GM12878 (cell line): ENCODE data around the gene DIP2A.

Source experiments
- CHD4 ChIP-seq: fragments of 200-600 bp; sonication (generic); IDR thresholded peaks from 2 replicates; pipeline ENCODE4 v1.6.1; 2016; ENCODE audit warnings: mild to moderate bottlenecking
- MXI1 ChIP-seq: fragments of 150-350 bp; IDR thresholded peaks from 2 replicates; pipeline ENCODE4 v1.6.1; 2011; ENCODE audit warnings: low read depth, mild to moderate bottlenecking, inconsistent platforms, low read length, improper control_type of control experiment
- POLR2A ChIP-seq: IDR thresholded peaks from 2 replicates; pipeline ENCODE4 v1.6.1; 2011; ENCODE audit warnings: low read depth, mild to moderate bottlenecking, low read length
- RELA ChIP-seq: fragments of 450-650 bp; IDR thresholded peaks from 2 replicates; pipeline ENCODE4 v1.8.0; 2014; ENCODE audit warnings: borderline replicate concordance; ENCODE audit not compliant: partially characterized antibody
- SPI1 ChIP-seq: IDR thresholded peaks from 2 replicates; pipeline ENCODE4 v1.6.1; 2011; ENCODE audit warnings: low read depth, mild to moderate bottlenecking, low read length, moderate library complexity, borderline replicate concordance; ENCODE audit not compliant: insufficient read depth
- ZZZ3 ChIP-seq: IDR thresholded peaks from 2 replicates; pipeline ENCODE4 v1.6.1; 2011; ENCODE audit warnings: low read depth; ENCODE audit not compliant: control insufficient read depth, insufficient read length
- TF ChIP-seq, protein P1 (sequence below), 3 experiments: IDR thresholded peaks in 2 of 3; conservative IDR thresholded peaks in 1 of 3; 2 replicates each; pipeline ENCODE4 v1.5.1; 2011; ENCODE audit warnings: low read depth in 3 of 3, low read length in 3 of 3, mild to moderate bottlenecking in 3 of 3, control low read depth in 2 of 3, moderate library complexity in 2 of 3, inconsistent platforms in 1 of 3, mixed read lengths in 1 of 3; ENCODE audit not compliant: control insufficient read depth in 2 of 3, insufficient read depth in 1 of 3; ENCODE audit errors: extremely low read depth in 1 of 3

DNA sequence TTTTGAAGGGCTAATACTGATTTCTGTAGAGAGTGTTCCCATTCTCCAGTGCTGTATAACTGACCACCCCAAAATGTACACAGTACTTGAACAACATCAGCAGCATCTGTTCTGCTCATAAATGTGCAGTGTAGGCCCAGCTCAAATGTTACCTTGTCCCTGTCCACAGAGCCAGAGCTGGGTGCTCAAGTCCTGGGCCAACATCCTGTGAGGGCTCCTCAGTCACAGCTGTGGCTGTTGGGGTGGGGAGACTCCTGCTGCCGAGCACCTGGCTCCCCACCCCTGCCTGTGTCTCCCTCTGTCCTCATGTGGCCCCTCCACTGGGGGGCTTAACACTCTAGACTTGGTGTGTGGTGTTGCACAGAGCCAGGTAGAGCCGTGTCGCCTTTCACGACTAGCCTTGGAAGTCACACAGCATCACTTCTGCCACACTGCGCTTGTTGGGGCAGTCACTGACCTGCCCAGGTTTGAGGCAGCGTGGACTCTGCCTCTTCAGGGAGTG, 30.5 kb downstream of the DIP2A start:
- TF ChIP-seq RELA (no peak), MXI1 (no peak), POLR2A (no peak), SPI1 (no peak), ZZZ3 (no peak), CHD4 (no peak)
- TF ChIP-seq, protein P1, sequence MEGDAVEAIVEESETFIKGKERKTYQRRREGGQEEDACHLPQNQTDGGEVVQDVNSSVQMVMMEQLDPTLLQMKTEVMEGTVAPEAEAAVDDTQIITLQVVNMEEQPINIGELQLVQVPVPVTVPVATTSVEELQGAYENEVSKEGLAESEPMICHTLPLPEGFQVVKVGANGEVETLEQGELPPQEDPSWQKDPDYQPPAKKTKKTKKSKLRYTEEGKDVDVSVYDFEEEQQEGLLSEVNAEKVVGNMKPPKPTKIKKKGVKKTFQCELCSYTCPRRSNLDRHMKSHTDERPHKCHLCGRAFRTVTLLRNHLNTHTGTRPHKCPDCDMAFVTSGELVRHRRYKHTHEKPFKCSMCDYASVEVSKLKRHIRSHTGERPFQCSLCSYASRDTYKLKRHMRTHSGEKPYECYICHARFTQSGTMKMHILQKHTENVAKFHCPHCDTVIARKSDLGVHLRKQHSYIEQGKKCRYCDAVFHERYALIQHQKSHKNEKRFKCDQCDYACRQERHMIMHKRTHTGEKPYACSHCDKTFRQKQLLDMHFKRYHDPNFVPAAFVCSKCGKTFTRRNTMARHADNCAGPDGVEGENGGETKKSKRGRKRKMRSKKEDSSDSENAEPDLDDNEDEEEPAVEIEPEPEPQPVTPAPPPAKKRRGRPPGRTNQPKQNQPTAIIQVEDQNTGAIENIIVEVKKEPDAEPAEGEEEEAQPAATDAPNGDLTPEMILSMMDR (IDR thresholded peaks at IDR 0.05 in 2 of 3, conservative IDR thresholded peaks at IDR 0.05 in 1 of 3; ENCODE audit: control insufficient read depth in 2 of 3, extremely low read depth in 1 of 3, insufficient read depth in 1 of 3, low read depth in 3 of 3, low read length in 3 of 3), result no peak
